HepG2 (cell line): ENCODE measurements around the gene TXLNA. TPM values are rescaled to one million over a fixed set of nuclear protein-coding genes. Genes with fewer than 3 reads are reported as not detected.

ENCODE experiments used
- CAMTA2 ChIP-seq: sonication (generic); formaldehyde crosslinking; IDR thresholded peaks from 2 replicates; pipeline ENCODE4 v1.4.0; 2020; ENCODE audit warnings: mild to moderate bottlenecking, missing genetic modification reagents, borderline replicate concordance
- CHD2 ChIP-seq: IDR thresholded peaks from 2 replicates; pipeline ENCODE4 v1.6.1; 2011; ENCODE audit warnings: low read depth, low read length, improper control_type of control experiment
- FOXO1 ChIP-seq: sonication (generic); formaldehyde crosslinking; IDR thresholded peaks from 2 replicates; pipeline ENCODE4 v1.4.0; 2020; ENCODE audit warnings: missing genetic modification reagents
- GTF2F1 ChIP-seq: fragments of 150-350 bp; IDR thresholded peaks from 2 replicates; pipeline ENCODE4 v1.6.1; 2014; ENCODE audit warnings: low read length
- IRF2 ChIP-seq: IDR thresholded peaks from 2 replicates; pipeline ENCODE4 v1.6.1; 2018; ENCODE audit warnings: missing genetic modification reagents, missing compliant biosample characterization
- JUND ChIP-seq: sonication (generic); formaldehyde crosslinking; IDR thresholded peaks from 2 replicates; pipeline ENCODE4 v1.8.0; 2022; ENCODE audit warnings: mild to moderate bottlenecking, missing genetic modification reagents
- MAFG ChIP-seq: sonication (generic); formaldehyde crosslinking; IDR thresholded peaks from 2 replicates; pipeline ENCODE4 v1.5.1; 2020; ENCODE audit warnings: mild to moderate bottlenecking, missing genetic modification reagents
- NR2F2 ChIP-seq: IDR thresholded peaks from 2 replicates; pipeline ENCODE4 v1.6.1; 2012; ENCODE audit warnings: low read depth, inconsistent platforms, borderline replicate concordance
- RBM39 ChIP-seq: fragments of 200-400 bp; formaldehyde crosslinking; IDR thresholded peaks from one replicate; pipeline ENCODE4 v1.6.1; 2018; ENCODE audit warnings: antibody characterized with exemption, mild to moderate bottlenecking, low read depth, low read length; ENCODE audit not compliant: poor library complexity, severe bottlenecking
- TBX2 ChIP-seq: sonication (generic); formaldehyde crosslinking; IDR thresholded peaks from 2 replicates; pipeline ENCODE4 v1.5.0; 2020; ENCODE audit warnings: missing genetic modification reagents, mild to moderate bottlenecking, borderline replicate concordance
- ZFP37 ChIP-seq: sonication (generic); formaldehyde crosslinking; IDR thresholded peaks from 2 replicates; pipeline ENCODE4 v1.4.0; 2020; ENCODE audit warnings: missing genetic modification reagents, borderline replicate concordance
- ZIK1 ChIP-seq: sonication (generic); formaldehyde crosslinking; IDR thresholded peaks from 2 replicates; pipeline ENCODE4 v1.5.0; 2020; ENCODE audit warnings: mild to moderate bottlenecking, low read depth, missing genetic modification reagents, borderline replicate concordance
- ZNF451 ChIP-seq: sonication (generic); formaldehyde crosslinking; IDR thresholded peaks from 2 replicates; pipeline ENCODE4 v1.5.0; 2020; ENCODE audit warnings: mild to moderate bottlenecking, missing genetic modification reagents
- ZNF746 ChIP-seq: sonication (generic); formaldehyde crosslinking; IDR thresholded peaks from 2 replicates; pipeline ENCODE4 v1.8.0; 2022; ENCODE audit warnings: mild to moderate bottlenecking, missing genetic modification reagents
- ZNF766 ChIP-seq: sonication (generic); formaldehyde crosslinking; IDR thresholded peaks from 2 replicates; pipeline ENCODE4 v1.5.0; 2020; ENCODE audit warnings: missing genetic modification reagents, borderline replicate concordance
- ZNF891 ChIP-seq: sonication (generic); formaldehyde crosslinking; IDR thresholded peaks from 2 replicates; pipeline ENCODE4 v1.5.0; 2020; ENCODE audit warnings: mild to moderate bottlenecking, missing genetic modification reagents
- polyA plus RNA-seq, 8 experiments: library from polyadenylated mRNA; depleted of rRNA in 3 of 8; stranded (reverse) in 7 of 8; unstranded in 1 of 8; fragments of >200 nt; fragmentation: Illumina TruSeq in 4 of 8; extraction: Trizol in 4 of 8; gene quantifications; 2 replicates each; pipeline versions ENCODE4 v1.2.1 to v1.2.3, GENCODE V29; 2011 to 2016; ENCODE audit warnings: low read depth in 4 of 8, missing spikeins in 1 of 8, mixed read lengths in 1 of 8; ENCODE audit not compliant: insufficient read depth in 1 of 8
- total RNA-seq, 5 experiments: library from RNA; depleted of rRNA; stranded (reverse); fragments of >200 nt; fragmentation: Illumina TruSeq; extraction: Trizol; gene quantifications; 2 replicates each; pipeline ENCODE4 v1.2.3, GENCODE V29; 2016; ENCODE audit warnings: low read depth in 1 of 5
- TF ChIP-seq, protein P1 (sequence below): sonication (generic); formaldehyde crosslinking; IDR thresholded peaks from 2 replicates; pipeline ENCODE4 v1.4.0; 2020; ENCODE audit warnings: mild to moderate bottlenecking, missing genetic modification reagents, borderline replicate concordance
- TF ChIP-seq, protein P2 (sequence below): sonication (generic); formaldehyde crosslinking; IDR thresholded peaks from 2 replicates; pipeline ENCODE4 v1.4.0; 2020; ENCODE audit warnings: missing genetic modification reagents, borderline replicate concordance
- TF ChIP-seq, protein P3 (sequence below): sonication (generic); formaldehyde crosslinking; IDR thresholded peaks from 2 replicates; pipeline ENCODE4 v1.8.1; 2022; ENCODE audit warnings: mild to moderate bottlenecking, missing genetic modification reagents
- TF ChIP-seq, protein P4 (sequence below): sonication (generic); formaldehyde crosslinking; IDR thresholded peaks from 2 replicates; pipeline ENCODE4 v1.5.1; 2020; ENCODE audit warnings: missing genetic modification reagents, mild to moderate bottlenecking, borderline replicate concordance
- TF ChIP-seq, protein P5 (sequence below): sonication (generic); formaldehyde crosslinking; IDR thresholded peaks from 2 replicates; pipeline ENCODE4 v1.8.1; 2023; ENCODE audit warnings: missing genetic modification reagents, mild to moderate bottlenecking, borderline replicate concordance

Gene TXLNA
- total and polyA plus RNA-seq, 2 of the 13 experiments (the other 11 are each of a cell fraction or from before 2014, with no cell fraction given), result 29.6 to 67.8 TPM

DNA sequence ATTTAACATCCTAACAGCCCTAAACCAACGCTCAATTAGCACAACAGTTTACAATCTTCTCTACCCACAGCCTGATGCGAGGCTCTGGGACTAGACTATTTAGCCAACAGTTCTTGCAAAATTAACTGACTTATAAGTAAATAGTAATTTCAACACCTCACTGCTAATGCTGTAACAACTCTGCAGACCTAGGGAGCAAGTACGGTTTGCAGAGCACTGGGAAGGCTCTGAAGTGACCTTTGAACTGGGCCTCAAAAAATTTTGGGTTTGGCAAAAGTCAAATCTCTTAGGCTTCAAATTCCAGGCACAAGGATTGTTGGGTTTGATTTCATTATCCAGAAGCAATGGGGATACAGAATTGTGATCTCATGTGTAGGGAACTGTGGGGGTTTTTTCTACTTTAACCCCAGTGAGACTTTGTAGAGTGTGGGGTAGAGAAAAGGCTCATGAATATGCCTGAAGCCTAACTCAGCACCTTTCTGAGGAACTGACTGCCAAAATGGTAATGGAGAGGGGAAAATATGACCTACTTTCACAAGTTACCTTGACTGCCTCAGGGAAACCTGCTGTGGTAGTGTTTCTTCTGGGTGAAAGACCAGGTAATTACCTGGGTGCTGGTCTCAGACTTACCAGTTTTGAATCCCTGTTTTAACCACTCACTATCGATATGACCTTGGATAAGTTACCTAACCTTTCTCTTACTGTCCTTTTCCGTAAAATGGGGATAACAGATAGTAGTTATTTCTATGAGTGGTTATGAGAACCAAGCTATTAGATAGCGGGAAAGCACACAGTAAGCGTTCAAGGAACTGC, 889 bp upstream of the TXLNA start (continued):
- TF ChIP-seq ZNF746 (CRISPR knock-in tag) (no peak), FOXO1 (peak; percentile 44; the same call in 1 of the 2 replicates), GTF2F1 (no peak), IRF2 (peak; percentile 38; the same call in 1 of the 2 replicates), NR2F2 (no peak), ZNF451 (CRISPR knock-in tag) (no peak), CAMTA2 (CRISPR knock-in tag) (no peak), ZFP37 (CRISPR knock-in tag) (no peak), ZIK1 (no peak), MAFG (CRISPR knock-in tag) (no peak), TBX2 (CRISPR knock-in tag) (peak; percentile 89), JUND (CRISPR knock-in tag) (no peak), CHD2 (no peak), ZNF766 (CRISPR knock-in tag) (no peak), RBM39 (no peak), ZNF891 (CRISPR knock-in tag) (no peak)
- TF ChIP-seq, protein P1, sequence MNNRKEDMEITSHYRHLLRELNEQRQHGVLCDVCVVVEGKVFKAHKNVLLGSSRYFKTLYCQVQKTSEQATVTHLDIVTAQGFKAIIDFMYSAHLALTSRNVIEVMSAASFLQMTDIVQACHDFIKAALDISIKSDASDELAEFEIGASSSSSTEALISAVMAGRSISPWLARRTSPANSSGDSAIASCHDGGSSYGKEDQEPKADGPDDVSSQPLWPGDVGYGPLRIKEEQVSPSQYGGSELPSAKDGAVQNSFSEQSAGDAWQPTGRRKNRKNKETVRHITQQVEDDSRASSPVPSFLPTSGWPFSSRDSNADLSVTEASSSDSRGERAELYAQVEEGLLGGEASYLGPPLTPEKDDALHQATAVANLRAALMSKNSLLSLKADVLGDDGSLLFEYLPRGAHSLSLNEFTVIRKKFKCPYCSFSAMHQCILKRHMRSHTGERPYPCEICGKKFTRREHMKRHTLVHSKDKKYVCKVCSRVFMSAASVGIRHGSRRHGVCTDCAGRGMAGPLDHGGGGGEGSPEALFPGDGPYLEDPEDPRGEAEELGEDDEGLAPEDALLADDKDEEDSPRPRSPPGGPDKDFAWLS (CRISPR knock-in tag), result no peak
- TF ChIP-seq, protein P2, sequence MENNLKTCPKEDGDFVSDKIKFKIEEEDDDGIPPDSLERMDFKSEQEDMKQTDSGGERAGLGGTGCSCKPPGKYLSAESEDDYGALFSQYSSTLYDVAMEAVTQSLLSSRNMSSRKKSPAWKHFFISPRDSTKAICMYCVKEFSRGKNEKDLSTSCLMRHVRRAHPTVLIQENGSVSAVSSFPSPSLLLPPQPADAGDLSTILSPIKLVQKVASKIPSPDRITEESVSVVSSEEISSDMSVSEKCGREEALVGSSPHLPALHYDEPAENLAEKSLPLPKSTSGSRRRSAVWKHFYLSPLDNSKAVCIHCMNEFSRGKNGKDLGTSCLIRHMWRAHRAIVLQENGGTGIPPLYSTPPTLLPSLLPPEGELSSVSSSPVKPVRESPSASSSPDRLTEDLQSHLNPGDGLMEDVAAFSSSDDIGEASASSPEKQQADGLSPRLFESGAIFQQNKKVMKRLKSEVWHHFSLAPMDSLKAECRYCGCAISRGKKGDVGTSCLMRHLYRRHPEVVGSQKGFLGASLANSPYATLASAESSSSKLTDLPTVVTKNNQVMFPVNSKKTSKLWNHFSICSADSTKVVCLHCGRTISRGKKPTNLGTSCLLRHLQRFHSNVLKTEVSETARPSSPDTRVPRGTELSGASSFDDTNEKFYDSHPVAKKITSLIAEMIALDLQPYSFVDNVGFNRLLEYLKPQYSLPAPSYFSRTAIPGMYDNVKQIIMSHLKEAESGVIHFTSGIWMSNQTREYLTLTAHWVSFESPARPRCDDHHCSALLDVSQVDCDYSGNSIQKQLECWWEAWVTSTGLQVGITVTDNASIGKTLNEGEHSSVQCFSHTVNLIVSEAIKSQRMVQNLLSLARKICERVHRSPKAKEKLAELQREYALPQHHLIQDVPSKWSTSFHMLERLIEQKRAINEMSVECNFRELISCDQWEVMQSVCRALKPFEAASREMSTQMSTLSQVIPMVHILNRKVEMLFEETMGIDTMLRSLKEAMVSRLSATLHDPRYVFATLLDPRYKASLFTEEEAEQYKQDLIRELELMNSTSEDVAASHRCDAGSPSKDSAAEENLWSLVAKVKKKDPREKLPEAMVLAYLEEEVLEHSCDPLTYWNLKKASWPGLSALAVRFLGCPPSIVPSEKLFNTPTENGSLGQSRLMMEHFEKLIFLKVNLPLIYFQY (CRISPR knock-in tag), result peak; percentile 43; the same call in 1 of the 2 replicates
- TF ChIP-seq, protein P3, sequence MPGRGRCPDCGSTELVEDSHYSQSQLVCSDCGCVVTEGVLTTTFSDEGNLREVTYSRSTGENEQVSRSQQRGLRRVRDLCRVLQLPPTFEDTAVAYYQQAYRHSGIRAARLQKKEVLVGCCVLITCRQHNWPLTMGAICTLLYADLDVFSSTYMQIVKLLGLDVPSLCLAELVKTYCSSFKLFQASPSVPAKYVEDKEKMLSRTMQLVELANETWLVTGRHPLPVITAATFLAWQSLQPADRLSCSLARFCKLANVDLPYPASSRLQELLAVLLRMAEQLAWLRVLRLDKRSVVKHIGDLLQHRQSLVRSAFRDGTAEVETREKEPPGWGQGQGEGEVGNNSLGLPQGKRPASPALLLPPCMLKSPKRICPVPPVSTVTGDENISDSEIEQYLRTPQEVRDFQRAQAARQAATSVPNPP, result no peak
- TF ChIP-seq, protein P4, sequence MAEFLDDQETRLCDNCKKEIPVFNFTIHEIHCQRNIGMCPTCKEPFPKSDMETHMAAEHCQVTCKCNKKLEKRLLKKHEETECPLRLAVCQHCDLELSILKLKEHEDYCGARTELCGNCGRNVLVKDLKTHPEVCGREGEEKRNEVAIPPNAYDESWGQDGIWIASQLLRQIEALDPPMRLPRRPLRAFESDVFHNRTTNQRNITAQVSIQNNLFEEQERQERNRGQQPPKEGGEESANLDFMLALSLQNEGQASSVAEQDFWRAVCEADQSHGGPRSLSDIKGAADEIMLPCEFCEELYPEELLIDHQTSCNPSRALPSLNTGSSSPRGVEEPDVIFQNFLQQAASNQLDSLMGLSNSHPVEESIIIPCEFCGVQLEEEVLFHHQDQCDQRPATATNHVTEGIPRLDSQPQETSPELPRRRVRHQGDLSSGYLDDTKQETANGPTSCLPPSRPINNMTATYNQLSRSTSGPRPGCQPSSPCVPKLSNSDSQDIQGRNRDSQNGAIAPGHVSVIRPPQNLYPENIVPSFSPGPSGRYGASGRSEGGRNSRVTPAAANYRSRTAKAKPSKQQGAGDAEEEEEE (CRISPR knock-in tag), result no peak
- TF ChIP-seq, protein P5, sequence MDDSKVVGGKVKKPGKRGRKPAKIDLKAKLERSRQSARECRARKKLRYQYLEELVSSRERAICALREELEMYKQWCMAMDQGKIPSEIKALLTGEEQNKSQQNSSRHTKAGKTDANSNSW (CRISPR knock-in tag), result no peak
